Hepatocyte (in vitro differentiated cells): ENCODE data around the gene SERPINE1. TPM values are rescaled to one million over a fixed set of nuclear protein-coding genes. Genes with fewer than 3 reads are reported as not detected.
"Not testable (repeated sequence)": the region's sequence is repeated elsewhere in the genome, so short reads cannot be mapped to it uniquely, and the experiment has no call there.

Experiments
- DNase-seq: peaks from one replicate; pipeline ENCODE4 v3.0.0-alpha.2; 2016; ENCODE audit warnings: low spot score
- H2AFZ ChIP-seq: fragments of 200-600 bp; sonication (generic); 2 replicates; pipeline ENCODE4 v1.6.0; 2016; ENCODE audit warnings: antibody characterized with exemption, mild to moderate bottlenecking
- H3K27ac ChIP-seq: fragments of 200-600 bp; sonication (generic); 2 replicates; pipeline ENCODE4 v1.5.1; 2016; ENCODE audit warnings: mild to moderate bottlenecking
- H3K27me3 ChIP-seq: fragments of 200-600 bp; sonication (generic); 2 replicates; pipeline ENCODE4 v1.6.1; 2016
- H3K36me3 ChIP-seq: fragments of 200-600 bp; sonication (generic); replicated peaks from 2 replicates; pipeline ENCODE4 v1.5.1; 2016; ENCODE audit warnings: low read depth; ENCODE audit not compliant: insufficient read depth
- H3K4me1 ChIP-seq: fragments of 200-600 bp; sonication (generic); 2 replicates; pipeline ENCODE4 v1.5.1; 2016; ENCODE audit warnings: mild to moderate bottlenecking, moderate library complexity; ENCODE audit not compliant: insufficient read depth
- H3K4me2 ChIP-seq: fragments of 200-600 bp; sonication (generic); 2 replicates; pipeline ENCODE4 v1.6.0; 2016
- H3K4me3 ChIP-seq: fragments of 200-600 bp; sonication (generic); 2 replicates; pipeline ENCODE4 v1.5.1; 2016; ENCODE audit warnings: mild to moderate bottlenecking
- H3K79me2 ChIP-seq: fragments of 200-600 bp; sonication (generic); 2 replicates; pipeline ENCODE4 v1.6.0; 2017; ENCODE audit warnings: mild to moderate bottlenecking
- H3K9me2 ChIP-seq: fragments of 200-600 bp; sonication (generic); replicated peaks from 2 replicates; pipeline ENCODE4 v1.6.0; 2017; ENCODE audit warnings: mild to moderate bottlenecking; ENCODE audit not compliant: insufficient read depth
- H3K9me3 ChIP-seq: fragments of 200-600 bp; sonication (generic); 2 replicates; pipeline ENCODE4 v1.5.1; 2016; ENCODE audit warnings: low read depth, mild to moderate bottlenecking
- H4K20me1 ChIP-seq: fragments of 200-600 bp; sonication (generic); 2 replicates; pipeline ENCODE4 v1.6.0; 2016; ENCODE audit warnings: mild to moderate bottlenecking; ENCODE audit not compliant: insufficient read depth, poor library complexity, severe bottlenecking
- EZH2 ChIP-seq: fragments of 200-600 bp; sonication (generic); IDR thresholded peaks from 2 replicates; pipeline ENCODE4 v1.6.1; 2016; ENCODE audit warnings: antibody characterized with exemption, mild to moderate bottlenecking, borderline replicate concordance
- EZH2phosphoT487 ChIP-seq: fragments of 200-600 bp; sonication (generic); IDR thresholded peaks from one replicate; pipeline ENCODE4 v1.6.1; 2018; ENCODE audit warnings: antibody characterized with exemption, mild to moderate bottlenecking, low read depth, moderate library complexity; ENCODE audit not compliant: unreplicated experiment, severe bottlenecking
- WGBS: methylation state at CpG from one replicate; pipeline ENCODE4 v1.1.6; 2016; ENCODE audit warnings: low lambda C conversion rate; ENCODE audit errors: missing lambda C conversion rate; 5-methylcytosine and 5-hydroxymethylcytosine counted together
- polyA plus RNA-seq: library from polyadenylated mRNA; unstranded; fragments of >200 nt; fragmentation: Nextera tagmentation; extraction: Ambion mirVana; gene quantifications from 2 replicates; pipeline ENCODE4 v1.2.1, GENCODE V29; 2016
- total RNA-seq: library from RNA; depleted of rRNA; stranded (reverse); fragments of >200 nt; gene quantifications from 2 replicates; pipeline ENCODE4 v1.2.3, GENCODE V29; 2014
- TF ChIP-seq, protein P1 (sequence below): fragments of 200-600 bp; sonication (generic); IDR thresholded peaks from 2 replicates; pipeline ENCODE4 v1.5.1; 2016; ENCODE audit warnings: antibody characterized with exemption, mild to moderate bottlenecking; ENCODE audit not compliant: poor library complexity

Gene SERPINE1
- total and polyA plus RNA-seq, 2 experiments from 2014 or later = 98.2 to 185 TPM

- WGBS = 89% methylated on average over 14 of the region's 14 CpGs
- no peaks in the 10 kb centered on the region for H4K20me1 ChIP-seq
- no peaks in the 10 kb centered on the region for H3K9me3 ChIP-seq
- no peak overlapping the region for H2AFZ ChIP-seq
- no peaks in the 10 kb centered on the region for H3K27me3 ChIP-seq
- no peaks in the 10 kb centered on the region for H3K36me3 ChIP-seq
- peak overlapping the region; percentile 73 for H3K4me2 ChIP-seq
- H3K27ac ChIP-seq = peak overlapping the region; percentile 54
- no peaks in the 10 kb centered on the region for H3K9me2 ChIP-seq
- TF ChIP-seq EZH2 (no peak), EZH2phosphoT487 (no peak)
- TF ChIP-seq, protein P1, sequence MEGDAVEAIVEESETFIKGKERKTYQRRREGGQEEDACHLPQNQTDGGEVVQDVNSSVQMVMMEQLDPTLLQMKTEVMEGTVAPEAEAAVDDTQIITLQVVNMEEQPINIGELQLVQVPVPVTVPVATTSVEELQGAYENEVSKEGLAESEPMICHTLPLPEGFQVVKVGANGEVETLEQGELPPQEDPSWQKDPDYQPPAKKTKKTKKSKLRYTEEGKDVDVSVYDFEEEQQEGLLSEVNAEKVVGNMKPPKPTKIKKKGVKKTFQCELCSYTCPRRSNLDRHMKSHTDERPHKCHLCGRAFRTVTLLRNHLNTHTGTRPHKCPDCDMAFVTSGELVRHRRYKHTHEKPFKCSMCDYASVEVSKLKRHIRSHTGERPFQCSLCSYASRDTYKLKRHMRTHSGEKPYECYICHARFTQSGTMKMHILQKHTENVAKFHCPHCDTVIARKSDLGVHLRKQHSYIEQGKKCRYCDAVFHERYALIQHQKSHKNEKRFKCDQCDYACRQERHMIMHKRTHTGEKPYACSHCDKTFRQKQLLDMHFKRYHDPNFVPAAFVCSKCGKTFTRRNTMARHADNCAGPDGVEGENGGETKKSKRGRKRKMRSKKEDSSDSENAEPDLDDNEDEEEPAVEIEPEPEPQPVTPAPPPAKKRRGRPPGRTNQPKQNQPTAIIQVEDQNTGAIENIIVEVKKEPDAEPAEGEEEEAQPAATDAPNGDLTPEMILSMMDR = no peak
- H3K4me3 ChIP-seq = no peak overlapping the region
- H3K4me1 ChIP-seq = peaks cover 20% of the 10 kb centered on the region
- H3K79me2 ChIP-seq = no peaks in the 10 kb centered on the region
- DNase-seq = no peak
Observed at GRCh38 chr7:101128040-101128834, 1.3 kb downstream of the SERPINE1 start.

DNA sequence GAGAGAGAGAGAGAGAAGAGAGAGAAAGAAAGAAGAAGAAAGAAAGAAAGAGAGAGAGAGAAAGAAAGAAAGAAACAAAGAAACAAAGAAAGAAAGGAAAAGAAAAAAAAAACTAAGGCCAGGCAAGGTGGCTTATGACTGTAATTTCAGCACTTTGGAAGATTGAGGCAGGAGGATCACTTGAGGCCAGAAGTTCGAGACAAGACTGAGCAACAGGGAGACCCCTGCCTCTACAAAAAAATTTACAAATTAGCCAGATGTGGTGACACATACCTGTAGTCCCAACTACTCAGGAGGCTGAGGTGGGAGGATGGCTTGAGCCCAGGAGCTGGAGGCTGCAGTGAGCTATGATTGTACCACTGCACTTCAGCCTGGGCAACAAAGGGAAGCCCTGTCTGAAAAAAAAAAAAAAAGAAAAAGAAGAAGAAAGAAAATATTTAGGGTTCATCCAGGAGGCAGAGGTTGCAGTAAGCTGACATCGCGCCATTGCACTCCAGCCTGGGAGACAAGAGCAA, 2.8 kb downstream of the SERPINE1 start:
- 87% methylated on average over 3 of the region's 3 CpGs for WGBS
- no peak for DNase-seq
- no peaks in the 10 kb centered on the region for H3K9me2 ChIP-seq
- no peak overlapping the region for H3K4me2 ChIP-seq
- no peaks in the 10 kb centered on the region for H3K36me3 ChIP-seq
- no peak overlapping the region for H2AFZ ChIP-seq
- no peaks in the 10 kb centered on the region for H3K79me2 ChIP-seq
- H3K9me3 ChIP-seq = no peaks in the 10 kb centered on the region
- H4K20me1 ChIP-seq = no peaks in the 10 kb centered on the region
- no peak overlapping the region for H3K27ac ChIP-seq
- H3K4me1 ChIP-seq = peaks cover 20% of the 10 kb centered on the region
- TF ChIP-seq EZH2phosphoT487 = no peak
- TF ChIP-seq, protein P1 = no peak
- TF ChIP-seq EZH2 = no peak
- H3K27me3 ChIP-seq = no peaks in the 10 kb centered on the region
- H3K4me3 ChIP-seq = no peak overlapping the region

DNA sequence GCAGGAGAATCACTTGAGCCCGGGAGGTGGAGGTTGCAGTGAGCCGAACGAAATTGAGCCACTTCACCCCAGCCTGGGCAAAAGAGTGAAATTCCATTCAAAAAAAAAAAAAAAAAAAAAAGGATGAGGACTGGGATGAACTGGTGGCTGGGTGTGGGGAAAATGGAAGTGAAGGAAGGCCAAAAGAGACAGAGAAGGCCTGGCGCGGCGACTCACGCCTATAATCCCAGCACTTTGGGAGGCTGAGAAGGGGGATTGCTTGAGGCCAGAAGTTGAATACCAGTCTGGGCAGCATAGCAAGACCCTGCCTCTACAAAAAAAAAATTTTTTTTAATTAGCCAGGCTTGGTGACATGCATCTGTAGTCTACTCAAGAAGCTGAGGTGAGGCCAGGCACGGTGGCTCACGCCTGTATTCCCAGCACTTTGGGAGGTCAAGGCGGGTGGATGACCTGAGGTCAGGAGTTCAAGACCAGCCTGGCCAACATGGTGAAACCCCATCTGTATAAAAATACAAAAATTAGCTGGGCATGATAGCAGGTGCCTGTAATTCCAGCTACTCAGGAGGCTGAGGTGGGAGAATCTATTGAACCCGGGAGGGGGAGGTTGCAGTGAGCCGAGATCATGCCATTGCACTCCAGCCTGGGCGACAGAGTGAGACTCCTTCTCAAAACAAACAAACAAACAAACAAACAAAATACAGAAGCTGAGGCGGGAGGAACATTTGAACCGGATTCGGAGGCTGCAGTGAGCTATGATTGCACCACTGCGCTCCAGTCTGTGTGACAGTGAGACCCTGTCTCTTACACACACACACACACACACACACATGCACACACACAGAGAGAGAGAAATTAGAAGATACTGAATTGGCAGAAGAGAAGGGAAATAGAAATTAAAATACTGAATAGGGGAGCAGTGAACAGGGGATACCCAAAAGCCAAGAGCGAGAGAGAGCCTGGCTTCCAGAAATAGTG, 6.0 kb downstream of the SERPINE1 start:
- WGBS = 82% methylated on average over 18 of the region's 18 CpGs
- not testable (repeated sequence) for H4K20me1 ChIP-seq, H3K9me3 ChIP-seq, H3K36me3 ChIP-seq, H3K27me3 ChIP-seq, DNase-seq, H3K4me3 ChIP-seq, H3K79me2 ChIP-seq, H3K4me1 ChIP-seq, H3K27ac ChIP-seq, H2AFZ ChIP-seq, H3K4me2 ChIP-seq, H3K9me2 ChIP-seq
